CD14-positive monocyte (primary cell): Measurements from ENCODE around the gene ANKS6. TPM values are rescaled to one million over a fixed set of nuclear protein-coding genes. Genes with fewer than 3 reads are reported as not detected.

Experiments
- DNase-seq, 3 donors: peaks; one replicate each; pipeline ENCODE4 v3.0.0-alpha.2; 2011 to 2022
- H2AFZ ChIP-seq: 2 replicates; pipeline ENCODE4 v1.6.0; 2012; ENCODE audit warnings: mild to moderate bottlenecking, low read depth, low read length, inconsistent platforms; ENCODE audit not compliant: insufficient read depth, poor library complexity, severe bottlenecking
- H3K27ac ChIP-seq, 2 donors: 1 replicate in 1 of 2; 2 replicates in 1 of 2; pipeline ENCODE4 v1.5.1; 2012 to 2013; ENCODE audit warnings: low read length in 2 of 2, control low read depth in 1 of 2, inconsistent platforms in 1 of 2, low read depth in 1 of 2, mild to moderate bottlenecking in 1 of 2
- H3K27me3 ChIP-seq, 2 donors: one replicate each; pipeline versions ENCODE4 v1.6.0 to v1.6.1; 2011 to 2013; ENCODE audit warnings: low read length in 2 of 2; ENCODE audit not compliant: control insufficient read depth in 2 of 2, insufficient read depth in 2 of 2
- H3K36me3 ChIP-seq, 2 donors: replicated peaks in 1 of 2; 1 replicate in 1 of 2; 2 replicates in 1 of 2; pipeline versions ENCODE4 v1.5.1 to v1.6.1; 2012 to 2013; ENCODE audit warnings: low read length in 2 of 2, control low read depth in 1 of 2, inconsistent platforms in 1 of 2, mild to moderate bottlenecking in 1 of 2; ENCODE audit not compliant: insufficient read depth in 2 of 2, control insufficient read depth in 1 of 2
- H3K4me1 ChIP-seq, 2 donors: 1 replicate in 1 of 2; 2 replicates in 1 of 2; pipeline versions ENCODE4 v1.5.1 to v1.6.1; 2012 to 2013; ENCODE audit warnings: low read length in 2 of 2, control low read depth in 1 of 2, inconsistent platforms in 1 of 2, mild to moderate bottlenecking in 1 of 2, moderate library complexity in 1 of 2; ENCODE audit not compliant: insufficient read depth in 2 of 2, control insufficient read depth in 1 of 2
- H3K4me2 ChIP-seq: replicated peaks from 2 replicates; pipeline ENCODE3; 2012; ENCODE audit warnings: low read length, moderate library complexity, mild to moderate bottlenecking; ENCODE audit not compliant: poor library complexity, severe bottlenecking; ENCODE audit errors: extremely low read depth
- H3K4me3 ChIP-seq, 3 experiments: fragments of 200-600 bp in 1 of 3; sonication (generic) in 1 of 3; replicated peaks in 1 of 3; 1 replicate in 2 of 3; 2 replicates in 1 of 3; pipeline ENCODE4 v1.5.1; 2011 to 2013; ENCODE audit warnings: low read length in 3 of 3, mild to moderate bottlenecking in 3 of 3, control low read depth in 2 of 3, low read depth in 2 of 3, inconsistent platforms in 1 of 3, moderate library complexity in 1 of 3
- H3K79me2 ChIP-seq: 2 replicates; pipeline ENCODE4 v1.6.0; 2012; ENCODE audit warnings: mild to moderate bottlenecking, control low read depth, inconsistent platforms, low read length, moderate library complexity; ENCODE audit not compliant: insufficient read depth
- H3K9ac ChIP-seq: 2 replicates; pipeline ENCODE4 v1.6.0; 2017; ENCODE audit warnings: low read length, mild to moderate bottlenecking; ENCODE audit not compliant: insufficient read depth, poor library complexity, severe bottlenecking
- H3K9me3 ChIP-seq, 2 donors: replicated peaks in 1 of 2; 1 replicate in 1 of 2; 2 replicates in 1 of 2; pipeline versions ENCODE4 v1.5.1 to v1.6.1; 2012 to 2013; ENCODE audit warnings: low read length in 2 of 2, control low read depth in 1 of 2; ENCODE audit not compliant: control insufficient read depth in 1 of 2, insufficient read depth in 1 of 2
- H4K20me1 ChIP-seq: 2 replicates; pipeline ENCODE4 v1.6.0; 2012; ENCODE audit warnings: mild to moderate bottlenecking, low read length, control low read depth, moderate library complexity; ENCODE audit not compliant: insufficient read depth
- H3K27ac Mint-ChIP-seq, 7 donors: one replicate each; pipeline ENCODE4 v1.8.0; 2020; ENCODE audit warnings: mild to moderate bottlenecking in 7 of 7, mixed read lengths in 7 of 7, moderate library complexity in 6 of 7, inconsistent platforms in 2 of 7
- H3K27me3 Mint-ChIP-seq, 3 donors: one replicate each; pipeline ENCODE4 v1.8.0; 2021 to 2022; ENCODE audit warnings: low read depth in 3 of 3, mild to moderate bottlenecking in 3 of 3, mixed read lengths in 3 of 3, moderate library complexity in 3 of 3, inconsistent platforms in 1 of 3
- H3K36me3 Mint-ChIP-seq, 2 donors: one replicate each; pipeline ENCODE4 v1.8.0; 2020; ENCODE audit warnings: mixed read lengths in 2 of 2, inconsistent platforms in 1 of 2, mild to moderate bottlenecking in 1 of 2
- H3K4me1 Mint-ChIP-seq: one replicate; pipeline ENCODE4 v1.8.0; 2020; ENCODE audit warnings: mild to moderate bottlenecking, mixed read lengths
- H3K4me3 Mint-ChIP-seq, 2 donors: one replicate each; pipeline ENCODE4 v1.8.0; 2020; ENCODE audit warnings: mild to moderate bottlenecking in 2 of 2, mixed read lengths in 2 of 2, moderate library complexity in 1 of 2
- H3K9me3 Mint-ChIP-seq, 7 donors: one replicate each; pipeline ENCODE4 v1.8.0; 2020 to 2022; ENCODE audit warnings: mixed read lengths in 7 of 7, mild to moderate bottlenecking in 6 of 7, moderate library complexity in 6 of 7, inconsistent platforms in 2 of 7
- WGBS: methylation state at CpG from one replicate; pipeline ENCODE4 v1.1.5; 2013; ENCODE audit warnings: missing lambda C conversion rate; ENCODE audit not compliant: insufficient coverage; 5-methylcytosine and 5-hydroxymethylcytosine counted together
- intact Hi-C, 2 donors: fragments of 100-400 bp; cut with micrococcal nuclease; formaldehyde crosslinking; loops; one replicate each; pipeline versions ENCODE4 v1.15.0 to v1.15.1; 2023
- polyA plus RNA-seq, 3 donors: library from polyadenylated mRNA; depleted of rRNA in 1 of 3; unstranded in 2 of 3; stranded (reverse) in 1 of 3; fragments of 300-500 nt in 2 of 3; fragments of >200 nt in 1 of 3; fragmentation: Illumina TruSeq in 2 of 3; gene quantifications; 1 replicate in 2 of 3; 2 replicates in 1 of 3; pipeline ENCODE4 v1.2.3, GENCODE V29; 2012 to 2021
- TF ChIP-seq, protein P1 (sequence below): fragments of 200-600 bp; IDR thresholded peaks from one replicate; pipeline ENCODE4 v1.8.0; 2022; ENCODE audit warnings: antibody characterized with exemption, mild to moderate bottlenecking

Gene ANKS6
- polyA plus RNA-seq, 3 donors: 0.20 to 1.5 (median 0.56) TPM

DNA sequence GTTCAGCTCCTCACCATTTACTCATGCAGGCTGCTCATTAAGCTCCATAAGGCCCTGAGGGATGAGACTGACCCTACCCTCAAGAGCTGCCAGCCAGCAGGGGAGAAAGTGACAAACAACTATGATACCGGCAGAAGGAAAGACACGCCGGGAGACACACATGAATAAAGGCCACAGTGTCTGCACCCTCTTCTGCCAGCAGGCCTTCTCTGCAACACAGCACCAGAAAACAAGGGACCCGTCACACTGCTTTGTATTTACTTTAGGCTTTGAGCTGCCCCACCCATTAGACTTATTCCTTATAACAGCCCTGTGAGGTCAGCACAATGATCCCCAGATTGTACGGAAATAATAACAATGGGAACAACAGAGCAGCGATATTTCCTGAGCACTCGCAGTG, 94.8 kb downstream of the ANKS6 start:
- intact Hi-C loops: no loop called here
- H3K27me3 Mint-ChIP-seq: peaks cover 35 to 62% (median 48%) of the 10 kb centered on the region in 3 donors
- peaks cover 2% of the 10 kb centered on the region for H3K4me1 Mint-ChIP-seq
- DNase-seq: no peak
- no peak overlapping the region for H3K4me2 ChIP-seq
- TF ChIP-seq, protein P1, sequence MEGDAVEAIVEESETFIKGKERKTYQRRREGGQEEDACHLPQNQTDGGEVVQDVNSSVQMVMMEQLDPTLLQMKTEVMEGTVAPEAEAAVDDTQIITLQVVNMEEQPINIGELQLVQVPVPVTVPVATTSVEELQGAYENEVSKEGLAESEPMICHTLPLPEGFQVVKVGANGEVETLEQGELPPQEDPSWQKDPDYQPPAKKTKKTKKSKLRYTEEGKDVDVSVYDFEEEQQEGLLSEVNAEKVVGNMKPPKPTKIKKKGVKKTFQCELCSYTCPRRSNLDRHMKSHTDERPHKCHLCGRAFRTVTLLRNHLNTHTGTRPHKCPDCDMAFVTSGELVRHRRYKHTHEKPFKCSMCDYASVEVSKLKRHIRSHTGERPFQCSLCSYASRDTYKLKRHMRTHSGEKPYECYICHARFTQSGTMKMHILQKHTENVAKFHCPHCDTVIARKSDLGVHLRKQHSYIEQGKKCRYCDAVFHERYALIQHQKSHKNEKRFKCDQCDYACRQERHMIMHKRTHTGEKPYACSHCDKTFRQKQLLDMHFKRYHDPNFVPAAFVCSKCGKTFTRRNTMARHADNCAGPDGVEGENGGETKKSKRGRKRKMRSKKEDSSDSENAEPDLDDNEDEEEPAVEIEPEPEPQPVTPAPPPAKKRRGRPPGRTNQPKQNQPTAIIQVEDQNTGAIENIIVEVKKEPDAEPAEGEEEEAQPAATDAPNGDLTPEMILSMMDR: no peak
- H2AFZ ChIP-seq: no peak overlapping the region
- 94% methylated on average over 6 of the region's 7 CpGs for WGBS
- peaks cover 0 to 6% of the 10 kb centered on the region in 2 donors for H3K9me3 ChIP-seq
- H3K27me3 ChIP-seq: peaks cover 12 to 27% of the 10 kb centered on the region in 2 donors
- H3K4me3 Mint-ChIP-seq: peak overlapping the region in 1 of 2 donors; percentile 36
- no peaks in the 10 kb centered on the region for H3K4me1 ChIP-seq
- no peaks in the 10 kb centered on the region for H3K79me2 ChIP-seq
- H3K9ac ChIP-seq: no peak overlapping the region
- H4K20me1 ChIP-seq: no peaks in the 10 kb centered on the region
- H3K27ac ChIP-seq: no peak overlapping the region
- H3K9me3 Mint-ChIP-seq: peaks cover 0 to 14% (median 3%) of the 10 kb centered on the region in 7 donors
- no peaks in the 10 kb centered on the region for H3K36me3 Mint-ChIP-seq
- no peaks in the 10 kb centered on the region for H3K36me3 ChIP-seq
- no peak overlapping the region for H3K27ac Mint-ChIP-seq
- no peak overlapping the region for H3K4me3 ChIP-seq

DNA sequence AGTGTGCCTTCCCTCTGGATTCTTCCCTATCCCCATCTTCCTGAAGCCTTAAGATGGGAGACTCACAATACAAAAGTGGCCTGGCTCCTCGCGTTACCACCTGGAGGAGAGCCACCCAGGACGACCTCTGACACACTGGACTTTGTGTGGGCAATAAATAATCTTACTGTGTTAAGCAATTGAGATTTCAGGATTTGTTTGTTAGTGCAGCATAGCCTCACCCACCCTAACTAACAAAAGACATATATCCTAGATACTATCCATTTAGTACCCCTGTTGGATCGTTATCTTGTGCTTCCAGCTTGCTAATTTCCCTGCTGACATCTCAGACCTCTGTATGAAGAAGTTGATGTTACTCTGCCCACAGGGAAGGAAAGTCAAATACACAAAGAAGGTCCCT, 95.6 kb downstream of the ANKS6 start:
- Histone ChIP-seq H3K9ac (no peak overlapping the region), H4K20me1 (no peaks in the 10 kb centered on the region), H3K9me3 (no peaks in the 10 kb centered on the region), H3K4me1 (no peaks in the 10 kb centered on the region), H3K27me3 (peaks cover 6 to 20% of the 10 kb centered on the region in 2 donors), H3K4me2 (no peak overlapping the region), H2AFZ (no peak overlapping the region), H3K27ac (no peak overlapping the region), H3K36me3 (no peaks in the 10 kb centered on the region), H3K4me3 (no peak overlapping the region), H3K79me2 (no peaks in the 10 kb centered on the region)
- Mint-ChIP-seq H3K36me3 (no peaks in the 10 kb centered on the region), H3K27ac (peak overlapping the region in 1 of 7 donors; percentile 18), H3K4me1 (no peaks in the 10 kb centered on the region), H3K27me3 (peaks cover 31 to 55% (median 40%) of the 10 kb centered on the region in 3 donors), H3K4me3 (no peak overlapping the region), H3K9me3 (peaks cover 0 to 10% (median 2%) of the 10 kb centered on the region in 7 donors)
- TF ChIP-seq, protein P1: no peak
- intact Hi-C loops: no loop called here
- DNase-seq: no peak
- no CpG with 5 or more reads among the region's 4 CpGs for WGBS
